Pancreas (tissue), 10 donors: ENCODE data around the gene RUNDC3A. TPM values are rescaled to one million over a fixed set of nuclear protein-coding genes. Genes with fewer than 3 reads are reported as not detected.

Experiments used
- ATAC-seq, 4 donors: fragments of 200-7000 bp; cut with Tn5 transposase; one replicate each; pipeline versions ENCODE4 v1.8.0 to v1.9.1; 2020; ENCODE audit warnings: mild to moderate bottlenecking in 4 of 4, moderate library complexity in 4 of 4
- DNase-seq, 6 donors: peaks; one replicate each; pipeline ENCODE4 v3.0.0-alpha.2; 2020
- FAIRE-seq: peaks from 2 replicates; lab custom pipeline; 2012; peaks lifted over from hg19 to GRCh38; lab: Jason Lieb, UNC
- H3K27ac ChIP-seq, 4 donors: fragments of 200-600 bp; sonication (generic); 1 replicate in 3 of 4; 2 replicates in 1 of 4; pipeline versions ENCODE4 v1.5.0 to v1.8.0; 2020
- H3K27me3 ChIP-seq, 4 donors: fragments of 200-600 bp; one replicate each; pipeline ENCODE4 v1.8.0; 2021
- H3K36me3 ChIP-seq, 3 donors: fragments of 200-600 bp; sonication (generic) in 1 of 3; one replicate each; pipeline versions ENCODE4 v1.5.0 to v1.8.0; 2020 to 2021
- H3K4me1 ChIP-seq, 3 donors: fragments of 200-600 bp; one replicate each; pipeline ENCODE4 v1.8.0; 2021
- H3K4me3 ChIP-seq, 4 donors: fragments of 200-600 bp; sonication (generic) in 2 of 4; one replicate each; pipeline versions ENCODE4 v1.5.0 to v1.8.0; 2020 to 2021
- H3K9me3 ChIP-seq, 4 donors: fragments of 200-600 bp; one replicate each; pipeline ENCODE4 v1.8.0; 2021
- WGBS, 2 donors: extraction: QIAGEN DNeasy Blood & Tissue Kit; methylation state at CpG; one replicate each; pipeline ENCODE4 v1.1.7; 2013; 5-methylcytosine and 5-hydroxymethylcytosine counted together
- intact Hi-C, 3 donors: fragments of 100-400 bp; cut with DNase I; formaldehyde crosslinking; loops; one replicate each; pipeline versions ENCODE4 v1.11.1 to v1.14.2; 2022
- polyA plus RNA-seq, 2 donors: library from polyadenylated mRNA; stranded (reverse); fragments of 200-250 nt; gene quantifications; one replicate each; pipeline ENCODE4 v1.2.3, GENCODE V29; 2013
- total RNA-seq, 6 donors: library from RNA; stranded (reverse); fragmentation: NEBNext Ultra II Directional in 4 of 6; extraction: Animal tissue kit (Norgen Biotek cat#: 25700) in 4 of 6; gene quantifications; one replicate each; pipeline versions ENCODE4 v1.2.1 to v1.2.4, GENCODE V29; 2021 to 2023
- TF ChIP-seq, protein P1 (sequence below), 4 donors: fragments of 200-600 bp; sonication (generic) in 3 of 4; IDR thresholded peaks; one replicate each; pipeline versions ENCODE4 v1.5.0 to v1.8.0; 2021; ENCODE audit warnings: antibody characterized with exemption in 4 of 4
- donor health status: healthy with polysubstance abuse.
- donor health status: DM: no; HTN: no; CAD: no; lungs with moderate emphysema.
- donor health status: DM: no; HTN: no; CAD: no.
- donor health status: control.
- donor health status: control.
- donor health status: Bipolar disorder and iron deficiency.
- donor health status: DM: yes; HTN: yes; CAD: no.
- donor health status: DM: no; HTN: no; CAD: no.
- donor health status: DM: no; HTN: no; CAD: no.
- donor health status: DM: yes; HTN: yes; CAD: no.

Gene RUNDC3A
- total and polyA plus RNA-seq, 8 donors = 0.56 to 59.4 (median 4.1) TPM

DNA sequence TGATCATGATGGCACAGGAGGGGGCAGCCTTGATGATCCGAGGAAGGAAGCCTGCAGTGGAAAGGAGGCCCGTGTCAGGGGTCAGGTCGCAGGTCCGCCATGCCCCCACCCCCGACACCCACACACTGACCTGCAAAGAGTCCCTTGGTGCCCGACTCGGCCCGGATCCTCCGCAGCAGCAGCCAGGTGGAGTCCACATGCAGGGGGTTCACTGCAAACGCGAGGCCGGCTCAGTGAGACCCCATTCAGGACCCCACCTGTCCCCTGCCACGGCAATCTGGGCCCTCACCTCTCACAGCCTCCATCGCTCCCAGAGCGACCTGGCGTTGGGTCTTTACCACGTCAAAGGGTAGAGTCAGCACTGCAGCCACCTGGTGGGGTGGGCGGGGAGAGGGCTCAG is 11.7 kb downstream of the RUNDC3A start:
- Histone ChIP-seq H3K27ac (no peak overlapping the region), H3K9me3 (no peaks in the 10 kb centered on the region), H3K4me3 (no peak overlapping the region), H3K4me1 (peaks cover 0 to 4% (median 0%) of the 10 kb centered on the region in 3 donors), H3K36me3 (peaks cover 2 to 24% (median 18%) of the 10 kb centered on the region in 3 donors), H3K27me3 (peaks cover 0 to 5% (median 0%) of the 10 kb centered on the region in 4 donors)
- intact Hi-C loops = loop anchor here in 2 of 3 donors (5.0 to 10.0 kb wide), 2 partner anchors 105 to 108 kb away; partner anchors contain the start of gene UBTF (in 1 of the 2)
- peak in 1 of 6 donors; percentile 26 for DNase-seq
- FAIRE-seq = no peak
- 89 to 95% methylated on average over 16 to 18 of the region's 18 CpGs for WGBS, 2 donors
- TF ChIP-seq, protein P1, sequence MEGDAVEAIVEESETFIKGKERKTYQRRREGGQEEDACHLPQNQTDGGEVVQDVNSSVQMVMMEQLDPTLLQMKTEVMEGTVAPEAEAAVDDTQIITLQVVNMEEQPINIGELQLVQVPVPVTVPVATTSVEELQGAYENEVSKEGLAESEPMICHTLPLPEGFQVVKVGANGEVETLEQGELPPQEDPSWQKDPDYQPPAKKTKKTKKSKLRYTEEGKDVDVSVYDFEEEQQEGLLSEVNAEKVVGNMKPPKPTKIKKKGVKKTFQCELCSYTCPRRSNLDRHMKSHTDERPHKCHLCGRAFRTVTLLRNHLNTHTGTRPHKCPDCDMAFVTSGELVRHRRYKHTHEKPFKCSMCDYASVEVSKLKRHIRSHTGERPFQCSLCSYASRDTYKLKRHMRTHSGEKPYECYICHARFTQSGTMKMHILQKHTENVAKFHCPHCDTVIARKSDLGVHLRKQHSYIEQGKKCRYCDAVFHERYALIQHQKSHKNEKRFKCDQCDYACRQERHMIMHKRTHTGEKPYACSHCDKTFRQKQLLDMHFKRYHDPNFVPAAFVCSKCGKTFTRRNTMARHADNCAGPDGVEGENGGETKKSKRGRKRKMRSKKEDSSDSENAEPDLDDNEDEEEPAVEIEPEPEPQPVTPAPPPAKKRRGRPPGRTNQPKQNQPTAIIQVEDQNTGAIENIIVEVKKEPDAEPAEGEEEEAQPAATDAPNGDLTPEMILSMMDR (IDR thresholded peaks at IDR 0.05) = no peak
- ATAC-seq = no peak

DNA sequence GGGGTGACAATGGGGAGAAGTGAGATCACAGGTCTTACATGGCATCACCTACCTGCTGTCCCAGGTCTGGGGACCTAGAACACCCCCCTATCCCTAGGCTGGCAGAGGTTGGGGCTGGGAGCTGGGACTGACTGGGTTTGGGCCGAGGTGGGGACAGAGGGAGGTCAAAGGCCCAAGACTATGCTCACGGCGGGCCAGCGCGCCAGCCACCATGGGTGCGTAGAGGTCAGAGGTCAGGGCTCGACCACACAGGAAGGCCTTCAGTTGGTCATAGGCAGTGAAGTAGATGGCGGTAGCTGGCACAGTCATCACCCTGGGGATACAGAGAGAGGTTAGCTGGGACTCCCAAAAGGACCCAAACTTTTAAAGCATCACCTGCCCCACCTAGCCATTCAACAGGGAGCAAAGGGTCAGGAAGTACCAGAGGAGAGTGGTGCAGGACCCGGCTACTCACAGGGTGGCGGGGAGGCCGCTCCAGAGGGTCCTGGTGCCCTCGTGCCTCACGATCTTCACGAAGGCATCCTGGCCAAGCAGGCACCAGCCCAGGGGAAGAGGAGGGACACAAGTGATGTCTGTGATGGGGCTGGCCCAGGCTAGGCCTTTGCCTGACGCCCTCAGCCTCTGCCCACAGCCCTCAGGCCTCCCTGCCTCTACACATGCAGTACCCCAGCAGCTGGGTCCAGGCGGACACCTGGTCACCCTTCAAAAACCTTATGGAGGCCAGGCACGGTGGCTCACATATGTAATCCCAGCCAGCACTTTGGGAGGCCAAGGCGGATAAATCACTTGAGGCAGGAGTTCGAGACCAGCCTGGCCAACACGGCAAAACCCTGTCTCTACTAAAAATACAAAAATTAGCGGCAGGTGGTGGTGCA is 13.1 kb downstream of the RUNDC3A start:
- H3K4me1 ChIP-seq = peaks cover 0 to 8% (median 6%) of the 10 kb centered on the region in 3 donors
- TF ChIP-seq, protein P1 (IDR thresholded peaks at IDR 0.05) = no peak
- no peak overlapping the region for H3K4me3 ChIP-seq
- no peak for ATAC-seq
- no peaks in the 10 kb centered on the region for H3K9me3 ChIP-seq
- 90 to 93% methylated on average over 21 of the region's 21 CpGs for WGBS, 2 donors
- intact Hi-C loops = loop anchor here in 2 of 3 donors (5.0 to 10.0 kb wide), 2 partner anchors 107 to 109 kb away; partner anchors contain the start of gene UBTF (in 1 of the 2)
- FAIRE-seq = no peak
- no peak overlapping the region for H3K27ac ChIP-seq
- DNase-seq = peak in 1 of 6 donors; percentile 30
- H3K36me3 ChIP-seq = peaks cover 2 to 24% (median 18%) of the 10 kb centered on the region in 3 donors
- no peaks in the 10 kb centered on the region for H3K27me3 ChIP-seq

DNA sequence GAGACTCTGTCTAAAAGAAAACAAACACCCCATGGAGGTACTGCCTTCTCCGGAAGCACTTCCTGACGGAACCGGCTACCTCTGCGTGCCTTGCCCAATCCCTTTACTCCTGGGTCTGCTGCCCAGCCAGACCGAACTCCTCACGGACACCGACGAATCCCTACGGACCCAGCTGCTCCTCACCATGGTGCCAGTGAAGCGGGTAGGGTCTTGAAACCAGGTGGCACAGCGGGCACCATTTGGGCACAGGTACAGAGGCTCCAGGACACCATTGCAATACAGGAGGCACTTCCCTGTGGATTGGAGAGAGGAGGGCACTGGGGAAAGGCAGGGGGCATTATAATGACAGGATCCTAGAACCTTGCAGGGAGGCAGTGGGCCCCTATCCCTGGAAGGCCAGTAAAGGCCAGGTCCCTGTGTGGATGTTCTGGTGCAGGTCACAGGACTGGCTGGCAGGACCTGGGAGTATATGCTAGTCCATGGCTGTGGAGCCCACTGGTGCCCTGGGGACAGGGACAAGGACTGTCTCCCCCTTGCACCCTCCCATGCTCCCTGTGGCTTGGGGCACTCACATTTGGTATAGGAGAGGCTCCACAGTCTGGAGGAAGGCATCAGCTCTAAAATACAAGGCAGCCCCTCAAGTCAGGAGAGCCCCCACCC is 14.0 kb downstream of the RUNDC3A start:
- H3K9me3 ChIP-seq = no peaks in the 10 kb centered on the region
- peaks cover 0 to 8% (median 6%) of the 10 kb centered on the region in 3 donors for H3K4me1 ChIP-seq
- WGBS, 2 donors = 92 to 96% methylated on average over 11 of the region's 11 CpGs
- no peak overlapping the region for H3K27ac ChIP-seq
- intact Hi-C loops = loop anchor here in 2 of 3 donors (5.0 to 10.0 kb wide), 2 partner anchors 108 to 110 kb away; partner anchors contain the start of gene UBTF (in 1 of the 2)
- H3K4me3 ChIP-seq = no peak overlapping the region
- peaks cover 2 to 24% (median 18%) of the 10 kb centered on the region in 3 donors for H3K36me3 ChIP-seq
- H3K27me3 ChIP-seq = no peaks in the 10 kb centered on the region
- DNase-seq = no peak
- ATAC-seq = no peak
- FAIRE-seq = no peak
- TF ChIP-seq, protein P1 (IDR thresholded peaks at IDR 0.05) = no peak

DNA sequence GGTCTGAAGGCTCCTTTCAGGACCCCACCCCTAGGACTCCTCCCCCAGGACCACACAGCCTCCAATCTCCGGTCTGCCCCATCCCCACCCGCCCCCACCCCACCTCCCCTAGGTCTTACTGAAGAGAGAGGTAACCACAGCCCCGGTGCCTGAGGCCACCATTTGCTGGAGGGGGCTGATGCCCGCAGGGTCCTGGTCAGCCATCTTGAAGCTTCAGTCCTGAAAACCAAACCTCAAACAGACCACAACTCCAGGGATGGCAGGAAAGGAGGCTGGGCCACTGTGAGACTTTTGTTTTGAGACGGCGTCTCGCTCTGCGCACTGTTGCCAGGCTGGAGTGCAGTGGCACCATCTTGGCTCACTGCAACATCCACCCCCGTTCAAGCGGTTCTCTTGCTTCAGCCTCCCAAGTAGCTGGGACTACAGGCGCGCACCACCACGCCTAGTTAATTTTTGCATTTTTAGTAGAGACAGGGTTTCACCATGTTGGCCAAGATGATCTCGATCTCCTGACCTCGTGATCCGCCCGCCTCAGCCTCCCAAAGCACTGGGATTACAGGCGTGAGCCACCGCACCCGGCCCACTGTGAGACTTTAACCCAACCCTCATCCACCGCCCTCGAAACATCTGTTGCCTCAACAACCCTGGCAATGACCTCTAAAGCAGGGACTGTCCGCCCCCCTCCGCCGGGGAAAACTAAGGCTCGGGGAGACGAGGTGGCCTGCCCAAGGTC is 15.1 kb downstream of the RUNDC3A start:
- ATAC-seq (no peak), DNase-seq (peak in 2 of 6 donors; percentile 29 to 37), FAIRE-seq (no peak)
- Histone ChIP-seq H3K9me3 (no peaks in the 10 kb centered on the region), H3K4me1 (peaks cover 0 to 8% (median 6%) of the 10 kb centered on the region in 3 donors), H3K36me3 (peaks cover 2 to 24% (median 18%) of the 10 kb centered on the region in 3 donors), H3K27me3 (no peaks in the 10 kb centered on the region), H3K27ac (no peak overlapping the region), H3K4me3 (peak overlapping the region; percentile 76 to 100 (median 89))
- WGBS, 2 donors = 54 to 55% methylated on average over 26 to 27 of the region's 27 CpGs
- TF ChIP-seq, protein P1 (IDR thresholded peaks at IDR 0.05) = no peak
- intact Hi-C loops = loop anchor here in 2 of 3 donors (5.0 to 10.0 kb wide), 2 partner anchors 109 to 111 kb away; partner anchors contain the start of gene UBTF (in 1 of the 2)
